ENCODE results near the gene ANGEL2.
"Not testable (repeated sequence)": the region's sequence is repeated elsewhere in the genome, so short reads cannot be mapped to it uniquely, and the experiment has no call there.

ANGEL2 gene

GRCh38 chr1:213017447-213018273 lies 2.0 kb upstream of the ANGEL2 start:
- no peak for DNase-seq

- peak in 1 of 2 donors; percentile 5 for DNase-seq
Measured at GRCh38 chr1:213014642-213015041, 1.0 kb downstream of the ANGEL2 start.

- peak in 1 of 2 donors; percentile 12 for DNase-seq
Measured at GRCh38 chr1:213008564-213008963, 7.1 kb downstream of the ANGEL2 start.

GRCh38 chr1:213003256-213003655 lies 12.4 kb downstream of the ANGEL2 start:
- DNase-seq: no peak

GRCh38 chr1:212994926-212995325 lies 20.7 kb downstream of the ANGEL2 start:
- no peak for DNase-seq

GRCh38 chr1:212993960-212994359 lies 21.7 kb downstream of the ANGEL2 start:
- not testable (repeated sequence) for DNase-seq

GRCh38 chr1:212990276-212990675 lies 25.4 kb downstream of the ANGEL2 start:
- DNase-seq: no peak

- DNase-seq: no peak
Measured at GRCh38 chr1:212987702-212988322, 27.9 kb downstream of the ANGEL2 start.

- DNase-seq: no peak
Measured at GRCh38 chr1:212986551-212986950, 29.1 kb downstream of the ANGEL2 start.

GRCh38 chr1:212984522-212985291 lies 31.0 kb downstream of the ANGEL2 start:
- DNase-seq: no peak

GRCh38 chr1:212983482-212983881 lies 32.2 kb downstream of the ANGEL2 start:
- DNase-seq: no peak

- DNase-seq: no peak
Measured at GRCh38 chr1:212982430-212983152, 33.1 kb downstream of the ANGEL2 start.

GRCh38 chr1:212981571-212982328 lies 33.9 kb downstream of the ANGEL2 start:
- no peak for DNase-seq

GRCh38 chr1:212981025-212981495 lies 34.6 kb downstream of the ANGEL2 start:
- DNase-seq: no peak

GRCh38 chr1:212980123-212980785 lies 35.4 kb downstream of the ANGEL2 start:
- DNase-seq: no peak

- peak in 1 of 2 donors; percentile 20 for DNase-seq
Measured at GRCh38 chr1:212979340-212980122, 36.1 kb downstream of the ANGEL2 start.

- no peak for DNase-seq
Measured at GRCh38 chr1:212977781-212978645, 37.7 kb downstream of the ANGEL2 start.

GRCh38 chr1:212976586-212976985 lies 39.1 kb downstream of the ANGEL2 start:
- no peak for DNase-seq

GRCh38 chr1:212975111-212975918 lies 40.4 kb downstream of the ANGEL2 start:
- DNase-seq: no peak

Measured in CD4-positive, alpha-beta T cell treated with Interferon alpha-2 for 1 hour (primary cell).